ENCODE data around the gene ENTREP1. TPM values are rescaled to one million over a fixed set of nuclear protein-coding genes. Genes with fewer than 3 reads are reported as not detected.

The ENTREP1 gene, protein sequence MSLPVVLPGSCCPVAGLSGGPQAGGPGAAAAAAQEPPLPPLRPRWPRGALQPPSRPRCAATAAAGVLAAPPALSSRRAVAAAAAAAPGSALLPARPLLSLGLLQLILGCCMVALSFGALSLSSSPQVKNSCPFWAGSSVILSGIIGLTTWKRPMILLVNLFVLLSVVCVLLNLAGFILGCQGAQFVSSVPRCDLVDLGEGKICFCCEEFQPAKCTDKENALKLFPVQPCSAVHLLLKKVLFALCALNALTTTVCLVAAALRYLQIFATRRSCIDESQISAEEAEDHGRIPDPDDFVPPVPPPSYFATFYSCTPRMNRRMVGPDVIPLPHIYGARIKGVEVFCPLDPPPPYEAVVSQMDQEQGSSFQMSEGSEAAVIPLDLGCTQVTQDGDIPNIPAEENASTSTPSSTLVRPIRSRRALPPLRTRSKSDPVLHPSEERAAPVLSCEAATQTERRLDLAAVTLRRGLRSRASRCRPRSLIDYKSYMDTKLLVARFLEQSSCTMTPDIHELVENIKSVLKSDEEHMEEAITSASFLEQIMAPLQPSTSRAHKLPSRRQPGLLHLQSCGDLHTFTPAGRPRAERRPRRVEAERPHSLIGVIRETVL
- total RNA-seq = 22.1 TPM
- long read RNA-seq, transcript FAM189A2-202 (11 exons, 2,648 nt) = major isoform, 39 of 68 reads
- long read RNA-seq, partial matches to known transcripts = 10 of 68 reads
- long read RNA-seq, other reads (novel, unspliced or antisense) = 19 of 68 reads

DNA sequence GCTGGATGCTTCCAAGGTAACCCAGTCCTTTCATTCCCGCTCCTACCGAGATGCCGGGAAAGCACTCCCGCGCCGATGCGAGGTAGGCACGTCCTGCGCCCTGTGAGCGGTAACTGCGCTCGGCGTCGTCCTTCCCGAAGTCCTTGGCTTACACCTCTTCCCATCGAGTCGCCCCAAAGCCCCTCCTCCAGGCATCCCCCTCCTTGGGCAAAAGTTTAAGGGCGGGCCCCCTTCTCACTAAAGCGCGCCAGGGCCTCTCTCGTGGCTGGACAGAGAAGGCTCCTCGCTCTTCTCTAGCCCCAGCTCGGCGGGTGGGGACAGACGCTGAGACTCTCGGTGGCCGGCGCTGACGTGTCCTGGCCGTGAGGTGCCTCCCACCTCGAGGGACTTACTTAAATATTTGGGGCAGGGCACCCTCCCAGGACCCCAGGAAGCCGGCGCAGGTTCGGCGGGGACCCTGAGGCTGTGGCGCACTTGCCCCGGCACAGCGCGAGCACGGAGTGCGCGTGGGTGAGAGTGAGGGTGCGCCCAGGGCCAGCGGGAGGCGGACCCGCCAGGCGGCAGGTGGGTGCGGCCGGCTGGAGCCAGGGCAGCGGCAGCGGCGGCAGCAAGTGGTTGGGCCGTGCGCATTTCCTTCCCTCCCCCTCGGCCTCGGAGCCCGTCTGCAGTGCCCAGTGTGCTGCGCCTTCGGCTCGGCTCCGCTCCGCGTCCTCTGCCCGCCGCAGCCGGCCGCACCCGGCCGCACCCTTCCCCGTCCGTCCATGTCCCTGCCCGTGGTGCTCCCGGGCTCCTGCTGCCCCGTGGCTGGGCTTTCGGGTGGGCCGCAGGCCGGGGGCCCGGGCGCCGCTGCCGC is at the start of gene ENTREP1:
Gene ENTREP1, plus strand, starts transcription at position 667 of the 853 bp plus-strand sequence. Its CDS starts 95 bp downstream, at position 762.
- intact Hi-C loops (cut with micrococcal nuclease) = loop anchor here (10.0 kb wide), 1 partner anchor 70 kb away; no protein-coding TSS in a partner anchor

DNA sequence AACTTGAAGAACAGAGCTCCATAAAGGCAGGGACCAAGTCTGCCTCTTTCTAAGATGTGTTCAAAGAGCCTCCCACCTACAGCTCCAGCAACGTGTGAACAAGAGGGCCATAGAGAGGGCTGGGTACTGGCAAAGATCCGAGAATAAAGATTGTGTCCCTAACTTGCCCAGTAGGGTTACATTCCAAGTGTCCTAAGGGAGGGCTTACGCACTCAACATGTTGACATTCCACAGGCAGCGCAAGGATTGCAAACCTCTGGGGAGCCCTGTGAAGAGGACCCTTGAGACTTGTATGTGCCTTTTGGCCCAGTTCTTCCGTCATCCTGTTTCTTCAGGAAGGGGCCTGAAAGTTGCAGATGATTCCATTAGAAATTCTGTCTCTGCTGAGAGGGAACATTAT is 48.2 kb upstream of the ENTREP1 start:
- H3K4me3 ChIP-seq = no peak overlapping the region
- H3K27ac ChIP-seq (replicated peaks) = peak overlapping the region; percentile 60
- no peak for DNase-seq
- H3K4me1 ChIP-seq = peaks cover 23% of the 10 kb centered on the region
- H3K36me3 ChIP-seq = no peaks in the 10 kb centered on the region
- TF ChIP-seq, protein P1, sequence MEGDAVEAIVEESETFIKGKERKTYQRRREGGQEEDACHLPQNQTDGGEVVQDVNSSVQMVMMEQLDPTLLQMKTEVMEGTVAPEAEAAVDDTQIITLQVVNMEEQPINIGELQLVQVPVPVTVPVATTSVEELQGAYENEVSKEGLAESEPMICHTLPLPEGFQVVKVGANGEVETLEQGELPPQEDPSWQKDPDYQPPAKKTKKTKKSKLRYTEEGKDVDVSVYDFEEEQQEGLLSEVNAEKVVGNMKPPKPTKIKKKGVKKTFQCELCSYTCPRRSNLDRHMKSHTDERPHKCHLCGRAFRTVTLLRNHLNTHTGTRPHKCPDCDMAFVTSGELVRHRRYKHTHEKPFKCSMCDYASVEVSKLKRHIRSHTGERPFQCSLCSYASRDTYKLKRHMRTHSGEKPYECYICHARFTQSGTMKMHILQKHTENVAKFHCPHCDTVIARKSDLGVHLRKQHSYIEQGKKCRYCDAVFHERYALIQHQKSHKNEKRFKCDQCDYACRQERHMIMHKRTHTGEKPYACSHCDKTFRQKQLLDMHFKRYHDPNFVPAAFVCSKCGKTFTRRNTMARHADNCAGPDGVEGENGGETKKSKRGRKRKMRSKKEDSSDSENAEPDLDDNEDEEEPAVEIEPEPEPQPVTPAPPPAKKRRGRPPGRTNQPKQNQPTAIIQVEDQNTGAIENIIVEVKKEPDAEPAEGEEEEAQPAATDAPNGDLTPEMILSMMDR (IDR thresholded peaks at IDR 0.05; ENCODE audit: borderline replicate concordance) = no peak
- intact Hi-C loops (cut with micrococcal nuclease) = no loop called here
- peaks cover 7% of the 10 kb centered on the region for H3K9me3 ChIP-seq (replicated peaks)
- no peaks in the 10 kb centered on the region for H3K27me3 ChIP-seq (ENCODE audit: low read depth)

More for the DNA sequence above, at the start of gene ENTREP1:
- Histone ChIP-seq H3K9me3 (replicated peaks) (no peaks in the 10 kb centered on the region), H3K36me3 (no peaks in the 10 kb centered on the region), H3K27ac (replicated peaks) (peak within 1 kb of the TSS; percentile 91), H3K27me3 (ENCODE audit: low read depth) (peaks cover 5% of the 10 kb centered on the region), H3K4me1 (peaks cover 48% of the 10 kb centered on the region), H3K4me3 (peak within 1 kb of the TSS; percentile 81)
- peak; percentile 77 for DNase-seq
- TF ChIP-seq, protein P1 (IDR thresholded peaks at IDR 0.05; ENCODE audit: borderline replicate concordance) = peak; percentile 43

DNA sequence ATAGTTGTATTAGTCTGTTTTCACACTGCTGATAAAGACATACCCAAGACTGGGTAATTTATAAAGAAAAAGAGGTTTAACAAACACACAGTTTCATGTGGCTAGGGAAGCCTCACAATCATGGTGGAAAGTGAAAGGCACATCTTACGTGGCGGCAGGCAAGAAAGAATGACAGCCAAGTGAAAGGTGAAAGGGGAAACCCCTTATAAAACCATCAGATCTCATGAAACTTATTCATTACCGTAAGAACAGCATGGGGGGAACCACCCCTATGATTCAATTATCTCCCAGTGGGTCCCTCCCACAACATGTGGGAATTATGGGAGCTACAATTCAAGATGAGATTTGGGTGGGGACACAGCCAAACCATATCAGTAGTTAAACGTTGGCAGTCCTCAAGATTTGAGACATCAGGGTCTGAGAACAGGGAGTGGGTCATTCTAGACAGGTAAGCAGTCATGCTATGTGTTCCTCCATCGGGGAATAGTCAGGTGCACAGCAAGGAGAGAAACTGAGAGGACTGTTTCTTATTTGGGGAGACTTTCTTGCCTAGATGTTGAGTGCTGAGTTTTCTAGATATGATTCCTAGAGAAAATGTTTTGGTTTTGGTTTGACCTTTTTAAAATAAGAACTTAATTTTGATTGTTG is 45.8 kb upstream of the ENTREP1 start:
- TF ChIP-seq, protein P1 (IDR thresholded peaks at IDR 0.05; ENCODE audit: borderline replicate concordance) = no peak
- Histone ChIP-seq H3K27me3 (ENCODE audit: low read depth) (no peaks in the 10 kb centered on the region), H3K36me3 (no peaks in the 10 kb centered on the region), H3K4me3 (no peak overlapping the region), H3K9me3 (replicated peaks) (peaks cover 7% of the 10 kb centered on the region), H3K4me1 (peaks cover 6% of the 10 kb centered on the region), H3K27ac (replicated peaks) (peak overlapping the region; percentile 6)
- DNase-seq = no peak
- intact Hi-C loops (cut with micrococcal nuclease) = no loop called here

DNA sequence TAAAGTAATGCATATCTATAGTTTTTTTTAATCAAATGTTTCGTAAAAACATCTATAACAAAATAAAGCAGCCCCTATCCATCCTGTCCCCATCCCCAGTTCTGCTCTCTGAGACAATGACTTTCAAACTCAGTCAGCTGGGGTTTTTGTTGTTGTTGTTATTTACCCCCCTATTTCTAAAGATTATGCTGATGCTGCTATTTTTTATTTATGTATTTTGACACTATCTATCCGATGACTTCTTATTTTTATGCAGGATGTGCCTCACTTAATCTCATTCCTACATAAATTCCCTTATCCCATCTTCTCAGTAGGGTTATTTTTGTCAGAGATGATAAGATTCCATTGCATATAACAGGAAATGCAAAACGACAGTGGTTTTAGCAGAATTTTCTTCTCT is 45.3 kb upstream of the ENTREP1 start:
- intact Hi-C loops (cut with micrococcal nuclease) = no loop called here
- H3K4me3 ChIP-seq = no peak overlapping the region
- H3K4me1 ChIP-seq = peaks cover 5% of the 10 kb centered on the region
- TF ChIP-seq, protein P1 (IDR thresholded peaks at IDR 0.05; ENCODE audit: borderline replicate concordance) = no peak
- H3K9me3 ChIP-seq (replicated peaks) = peaks cover 1% of the 10 kb centered on the region
- no peaks in the 10 kb centered on the region for H3K27me3 ChIP-seq (ENCODE audit: low read depth)
- H3K27ac ChIP-seq (replicated peaks) = peak overlapping the region; percentile 6
- H3K36me3 ChIP-seq = no peaks in the 10 kb centered on the region
- DNase-seq = no peak
